Posterior cingulate gyrus (tissue), 11 donors: ENCODE measurements around the gene TOPBP1.
"Not testable (repeated sequence)": the region's sequence is repeated elsewhere in the genome, so short reads cannot be mapped to it uniquely, and the experiment has no call there.

Experiments used
- DNase-seq, 10 donors: peaks; one replicate each; pipeline versions ENCODE4 v3.0.0 to v3.0.0-alpha.2; 2020 to 2021; ENCODE audit warnings: mixed read lengths in 3 of 10
- intact Hi-C: fragments of 100-400 bp; cut with DNase I; formaldehyde crosslinking; loops from one replicate; pipeline ENCODE4 v1.15.1; 2023

The TOPBP1 gene

DNA sequence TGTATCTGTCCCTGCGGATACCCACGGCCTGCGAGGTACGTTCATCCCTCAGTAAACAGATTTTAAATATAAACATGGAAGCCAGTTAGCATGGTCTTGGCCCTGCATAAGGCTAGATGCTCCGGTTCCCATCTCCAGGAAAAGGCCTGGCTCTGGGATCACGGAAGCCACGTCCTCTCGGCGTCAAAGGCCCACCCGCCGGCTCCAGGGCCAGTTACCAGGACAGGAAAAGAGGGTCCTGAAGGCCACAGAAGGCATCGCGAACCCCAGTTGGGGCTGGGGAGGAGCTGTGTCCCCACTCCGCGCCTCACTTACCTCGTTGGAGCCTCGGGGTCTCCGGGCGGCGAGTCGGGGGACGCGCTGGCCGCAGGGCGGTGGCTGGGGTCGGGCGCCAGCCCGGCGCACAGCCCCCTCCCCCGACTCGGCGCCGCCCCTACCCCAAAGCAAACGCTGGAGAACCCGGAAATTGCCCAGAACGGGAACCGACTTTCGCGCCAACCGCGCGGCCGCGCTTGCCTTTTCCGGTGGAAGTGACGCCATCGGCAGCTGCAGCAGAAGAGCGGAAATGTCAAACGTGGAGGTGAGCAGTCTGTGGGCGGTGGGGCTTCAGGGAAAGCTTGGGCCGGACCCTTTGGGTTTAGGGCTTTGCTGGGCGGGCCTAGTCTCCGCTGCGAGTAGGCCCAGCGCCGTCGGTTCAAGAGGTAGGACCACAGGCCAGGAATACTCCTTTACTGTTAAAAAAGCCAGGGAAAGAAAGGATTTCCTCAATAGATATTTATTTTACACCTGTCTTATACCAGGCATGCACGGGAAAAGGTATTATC, at the start of gene TOPBP1:
Gene TOPBP1, minus strand, starts transcription at position 488 of the 824 bp plus-strand sequence. CDS start 814 bp downstream, outside the sequence.
- intact Hi-C loops: loop anchor here (5.0 to 10.0 kb wide), 3 partner anchors 86 to 263 kb away; partner anchors contain the start of genes SRPRB and TF
- peak; percentile 72 to 97 (median 85) for DNase-seq

GRCh38 chr3:133711013-133711412, 49.3 kb upstream of the TOPBP1 start:
- intact Hi-C loops: loop anchor here (5.0 kb wide), 1 partner anchor 36 kb away; the partner anchor contains the start of gene TF
- DNase-seq: no peak

- intact Hi-C loops: no loop called here
- no peak for DNase-seq
Observed at GRCh38 chr3:133709139-133709750, 47.5 kb upstream of the TOPBP1 start.

GRCh38 chr3:133706033-133706432, 44.3 kb upstream of the TOPBP1 start:
- intact Hi-C loops: no loop called here
- no peak for DNase-seq

GRCh38 chr3:133703915-133704314, 42.2 kb upstream of the TOPBP1 start:
- DNase-seq: no peak
- intact Hi-C loops: no loop called here

DNA sequence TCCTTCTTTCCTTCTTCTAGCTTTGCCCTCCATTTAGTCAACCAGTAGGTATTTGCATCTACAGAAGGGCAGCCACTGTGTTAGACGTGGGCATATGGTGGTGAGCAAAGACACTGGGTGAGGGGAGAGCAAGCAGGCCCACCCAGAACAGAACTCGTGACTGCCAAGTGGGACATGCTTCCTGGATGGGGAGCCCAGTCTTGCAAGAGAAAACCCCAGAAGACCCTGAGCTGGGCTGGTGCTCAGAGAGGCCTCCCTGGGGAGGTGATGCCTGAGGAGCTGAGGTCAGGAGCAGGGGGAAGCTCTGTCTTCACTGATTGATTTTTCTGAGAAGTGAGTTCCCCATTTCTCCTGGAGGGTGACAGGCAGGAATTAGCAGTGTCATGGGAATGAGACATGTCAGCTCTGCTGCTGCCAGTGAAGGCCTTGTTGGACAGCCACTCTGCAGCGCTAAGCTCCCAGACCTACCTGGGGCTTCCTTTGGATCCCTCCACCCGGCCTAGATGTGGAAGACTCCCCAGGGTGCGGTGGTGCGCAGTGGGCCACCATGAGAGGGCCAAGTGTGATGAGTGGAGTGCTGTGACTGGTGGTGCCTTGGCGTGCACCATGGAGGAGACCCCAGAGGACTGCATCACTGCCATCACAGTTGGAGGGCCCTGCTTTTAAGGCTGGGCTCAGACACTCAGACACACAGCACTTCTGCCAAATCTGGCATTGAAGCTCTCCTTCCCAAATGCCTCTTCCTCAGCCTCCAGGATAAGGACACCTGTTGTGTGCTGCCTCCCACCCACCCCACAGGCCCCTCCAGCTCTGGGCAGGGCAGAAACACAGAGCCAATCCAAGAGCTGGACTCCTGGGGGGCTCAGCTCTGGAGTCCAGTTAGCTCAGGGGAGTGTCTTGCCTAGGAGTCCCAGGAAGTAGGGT, 40.0 kb upstream of the TOPBP1 start:
- peak in 1 of 10 donors; percentile 60 for DNase-seq
- intact Hi-C loops: no loop called here

DNA sequence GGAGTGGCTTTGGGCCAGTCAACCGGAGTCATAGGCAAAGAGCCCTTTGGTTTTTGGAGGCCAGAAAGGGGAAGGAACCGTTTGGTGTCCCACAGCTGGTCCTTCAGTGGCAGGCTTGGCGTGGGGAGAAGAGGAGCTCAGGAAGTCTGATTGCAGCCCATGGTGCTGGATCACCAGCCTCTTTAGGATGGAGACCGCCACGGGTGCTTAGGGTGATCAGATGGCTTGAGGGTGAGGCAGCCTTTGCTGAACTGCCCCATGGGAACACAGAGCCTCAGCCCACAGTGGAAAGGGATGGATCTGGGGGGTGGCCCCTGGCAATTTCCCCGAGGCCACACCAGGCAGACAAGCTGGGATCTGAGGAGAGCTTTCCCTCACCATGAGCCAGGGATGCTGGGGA, 38.6 kb upstream of the TOPBP1 start:
- peak in 1 of 10 donors; percentile 50 for DNase-seq

GRCh38 chr3:133699903-133700302, 38.2 kb upstream of the TOPBP1 start:
- intact Hi-C loops: no loop called here

More for the DNA sequence above, 38.6 kb upstream of the TOPBP1 start:
- intact Hi-C loops: no loop called here

GRCh38 chr3:133699467-133699866, 37.7 kb upstream of the TOPBP1 start:
- no peak for DNase-seq
- intact Hi-C loops: no loop called here

More at GRCh38 chr3:133699903-133700302, 38.2 kb upstream of the TOPBP1 start:
- no peak for DNase-seq

GRCh38 chr3:133697960-133698359, 36.2 kb upstream of the TOPBP1 start:
- DNase-seq: no peak
- intact Hi-C loops: no loop called here

- intact Hi-C loops: no loop called here
- no peak for DNase-seq
Observed at GRCh38 chr3:133695560-133696171, 33.9 kb upstream of the TOPBP1 start.

GRCh38 chr3:133694288-133695268, 32.8 kb upstream of the TOPBP1 start:
- intact Hi-C loops: no loop called here
- peak in 1 of 10 donors; percentile 50 for DNase-seq

- DNase-seq: peak in 1 of 10 donors; percentile 65
- intact Hi-C loops: no loop called here
Observed at GRCh38 chr3:133693821-133694220, 32.1 kb upstream of the TOPBP1 start.

DNA sequence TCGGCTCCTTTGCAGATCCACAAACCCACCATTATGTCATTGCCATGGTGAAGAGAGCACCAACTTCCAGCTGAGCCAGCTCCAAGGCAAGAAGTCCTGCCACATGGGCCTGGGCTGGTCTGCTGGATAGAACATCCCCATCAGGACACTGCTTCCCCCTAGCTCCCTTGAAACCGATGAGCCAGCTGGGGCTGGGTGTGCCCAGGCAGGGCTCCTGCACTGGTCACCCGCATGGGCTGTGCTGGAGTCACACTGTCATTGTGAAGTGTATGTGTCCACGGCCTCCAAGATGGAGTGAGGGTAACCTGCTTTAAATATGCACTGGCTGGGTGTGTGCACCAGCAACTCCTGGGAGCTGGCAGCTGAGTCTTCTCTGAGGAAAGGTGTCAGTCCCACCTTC, 31.0 kb upstream of the TOPBP1 start:
- peak in 1 of 10 donors; percentile 59 for DNase-seq
- intact Hi-C loops: no loop called here

- DNase-seq: no peak
- intact Hi-C loops: no loop called here
Observed at GRCh38 chr3:133691273-133692107, 29.7 kb upstream of the TOPBP1 start.

DNA sequence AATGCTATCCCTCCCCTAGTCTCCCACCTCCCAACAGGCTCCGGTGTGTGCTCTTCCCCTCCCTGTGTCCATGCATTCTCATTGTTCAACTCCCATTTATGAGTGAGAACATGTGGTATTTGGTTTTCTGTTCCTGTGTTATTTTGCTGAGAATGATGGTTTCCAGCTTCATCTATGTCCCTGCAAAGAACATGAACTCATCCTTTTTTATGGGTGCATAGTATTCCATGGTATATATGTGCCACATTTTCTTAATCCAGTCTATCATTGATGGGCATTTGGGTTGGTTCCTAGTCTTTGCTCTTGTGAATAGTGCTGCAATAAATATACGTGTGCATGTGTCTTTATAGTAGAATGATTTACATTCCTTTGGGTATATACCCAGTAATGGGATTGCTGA, 16.3 kb upstream of the TOPBP1 start:
- intact Hi-C loops, DNase-seq: not testable (repeated sequence)

DNA sequence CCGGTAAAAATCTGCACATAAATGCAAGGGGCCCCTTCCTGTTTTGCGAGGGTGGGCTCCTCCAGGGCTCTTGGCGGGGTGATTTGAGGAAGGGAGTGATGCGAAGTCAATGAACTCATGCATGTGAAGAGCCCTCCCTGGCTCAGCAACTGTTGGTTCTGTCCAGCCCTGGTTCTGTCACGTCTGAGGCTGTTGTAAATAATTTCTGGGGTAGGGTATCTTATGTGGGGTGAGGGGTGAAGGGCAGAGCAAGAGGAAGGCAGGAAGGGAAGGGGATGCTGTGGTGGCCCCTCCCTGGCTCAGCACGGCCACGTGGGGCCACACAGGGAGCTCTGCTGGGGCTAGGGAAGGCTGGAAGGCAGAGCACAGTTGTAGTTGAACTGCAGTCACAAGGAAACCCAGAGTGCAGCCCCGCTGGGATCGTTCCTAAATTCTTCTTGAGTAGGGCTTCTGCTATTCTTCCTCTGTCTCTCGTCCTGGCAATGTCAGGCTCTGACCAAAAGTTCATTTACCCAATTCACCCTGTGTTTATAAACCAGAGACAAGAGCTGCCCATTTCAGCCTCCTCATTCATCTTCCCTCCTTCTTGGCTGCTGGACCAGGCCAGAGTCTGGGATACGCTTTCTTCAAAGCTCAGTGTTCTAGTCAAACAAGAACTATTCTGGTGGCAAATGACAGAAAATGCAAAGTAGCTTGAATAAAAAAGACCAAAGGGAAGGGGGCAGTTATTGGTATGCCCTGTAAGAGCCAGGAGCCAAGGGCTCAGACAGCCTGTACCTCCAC, 14.8 kb upstream of the TOPBP1 start:
- no peak for DNase-seq
- intact Hi-C loops: no loop called here
